Fibroblast of skin of scalp (primary cell): ENCODE measurements around the gene IPO4.

Source experiments
- DNase-seq: peaks from one replicate; pipeline ENCODE4 v3.0.0-alpha.2; 2013

IPO4 gene

DNA sequence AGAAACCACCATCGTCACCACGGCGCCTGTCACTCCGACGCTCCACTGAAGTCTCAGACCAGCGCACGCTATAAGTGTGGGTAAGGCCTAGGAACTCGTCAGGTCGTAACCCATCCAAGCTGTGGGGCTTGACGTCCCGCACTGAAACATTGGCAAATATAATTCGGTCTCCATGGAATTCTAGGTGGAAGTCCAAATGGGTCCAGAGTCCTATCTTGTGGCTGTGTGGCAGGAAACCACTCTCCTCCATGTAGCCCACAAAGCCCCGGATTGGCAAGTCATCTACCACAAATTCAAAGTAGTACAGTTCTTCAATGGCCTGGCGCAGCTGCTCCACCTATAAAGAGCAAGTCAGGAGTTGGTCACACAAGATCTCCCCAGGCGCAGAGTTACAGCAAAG is 4.3 kb upstream of the IPO4 start:
- no peak for DNase-seq

DNA sequence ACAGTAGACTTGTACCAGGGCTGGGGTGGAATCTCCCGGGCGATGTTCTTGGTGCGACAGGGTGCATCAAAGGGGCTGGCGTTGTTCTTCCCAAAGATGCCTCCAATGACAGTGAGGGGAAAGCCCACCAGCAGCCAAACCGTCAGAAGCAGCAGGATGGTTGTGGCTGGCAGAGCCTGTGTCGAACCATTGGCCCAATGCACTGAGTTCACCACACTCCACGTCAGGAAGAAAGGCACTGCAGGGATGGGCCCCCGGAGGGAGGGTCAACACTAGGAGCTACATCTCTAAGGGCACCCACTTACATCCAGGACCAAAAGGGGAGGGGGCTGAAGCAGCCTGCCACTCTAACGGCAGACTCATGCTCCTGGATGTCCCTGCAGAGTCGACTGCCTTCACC is 1.8 kb upstream of the IPO4 start:
- DNase-seq = no peak

DNA sequence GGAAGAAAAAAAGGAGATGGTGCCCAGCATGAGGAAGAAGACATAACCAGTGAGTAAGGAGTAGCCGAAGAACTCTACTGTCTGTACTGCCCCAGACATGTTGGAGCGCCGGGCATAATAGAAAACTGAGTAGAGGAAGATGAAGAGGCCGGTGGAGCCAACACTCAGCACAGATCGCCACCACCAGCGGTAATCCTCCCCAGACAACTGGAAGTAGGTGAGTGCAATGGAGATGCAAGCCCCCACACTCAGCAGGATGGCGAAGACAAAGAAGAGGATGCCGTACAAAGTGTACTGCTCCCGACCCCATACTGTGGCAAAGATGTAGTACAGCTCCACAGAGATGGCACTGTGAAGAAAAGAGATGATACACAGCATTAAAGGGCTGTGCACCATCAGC is 844 bp upstream of the IPO4 start:
- no peak for DNase-seq

DNA sequence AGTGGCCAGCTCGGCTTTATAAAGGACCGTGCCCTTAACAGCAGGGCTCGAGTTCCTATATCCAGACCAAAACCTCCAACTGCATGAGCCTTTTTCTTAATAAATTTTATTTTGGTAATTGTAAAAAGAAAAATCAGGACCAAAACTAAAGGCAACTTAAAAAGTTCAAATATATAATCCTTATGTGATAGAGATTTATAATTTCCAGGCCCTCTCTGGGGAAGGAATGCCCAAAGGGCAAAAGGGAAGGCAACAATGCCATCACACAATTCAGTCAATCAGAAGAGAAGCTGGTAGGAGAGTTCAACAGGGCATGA is 401 bp upstream of the IPO4 start:
- no peak for DNase-seq

DNA sequence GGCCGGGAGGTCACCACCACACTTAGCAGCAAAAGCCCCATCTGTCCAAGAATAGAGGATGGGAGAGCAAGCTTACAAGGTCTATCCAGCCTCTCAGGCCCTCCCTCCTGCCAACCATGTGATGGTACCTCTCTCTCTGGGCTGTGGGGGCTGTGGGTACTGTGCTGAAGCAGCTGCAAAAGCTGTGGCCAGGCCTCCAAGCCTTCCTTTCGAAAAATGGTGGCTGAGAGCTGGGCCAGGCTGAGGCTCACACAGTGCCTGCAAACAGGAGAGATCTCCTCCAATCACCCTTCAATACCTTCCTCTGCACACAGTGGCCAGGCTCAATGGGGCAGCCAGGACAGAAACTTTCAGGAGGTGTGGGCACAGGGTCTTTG is 1.1 kb downstream of the IPO4 start:
- DNase-seq = no peak

DNA sequence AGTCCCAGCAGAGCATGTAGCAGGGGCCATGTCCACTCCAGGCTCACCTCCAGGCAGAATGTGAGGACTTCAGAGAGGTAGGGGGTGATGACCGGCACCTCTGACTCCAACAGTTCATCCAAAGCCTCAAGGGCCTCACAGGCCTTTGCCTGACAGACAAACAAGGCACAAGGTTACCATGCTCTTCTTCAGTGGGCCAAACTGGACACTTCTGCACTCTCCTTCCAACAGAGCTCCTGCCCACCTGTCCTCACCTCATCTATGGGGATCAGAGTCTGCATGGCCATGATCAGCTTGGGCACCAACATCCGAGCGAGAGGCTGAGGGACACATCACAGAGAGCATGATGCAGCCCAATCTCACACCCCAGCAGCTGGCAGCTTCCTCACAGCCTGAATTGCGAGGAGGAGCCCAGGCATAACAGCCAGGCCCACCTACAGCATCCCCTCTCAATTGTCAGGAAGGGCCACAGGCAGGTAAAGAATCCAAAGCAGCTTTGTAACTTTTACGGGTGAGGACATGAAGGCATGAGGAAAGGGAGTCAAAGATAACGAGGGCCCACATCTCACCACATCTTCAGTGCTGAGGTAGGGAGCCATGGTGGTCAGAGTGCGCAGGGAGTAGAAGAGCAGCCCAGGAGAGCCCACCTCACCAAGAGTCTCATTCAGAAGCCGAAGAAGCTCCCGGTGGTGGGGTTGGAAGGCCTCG is 1.6 kb downstream of the IPO4 start:
- DNase-seq = no peak

DNA sequence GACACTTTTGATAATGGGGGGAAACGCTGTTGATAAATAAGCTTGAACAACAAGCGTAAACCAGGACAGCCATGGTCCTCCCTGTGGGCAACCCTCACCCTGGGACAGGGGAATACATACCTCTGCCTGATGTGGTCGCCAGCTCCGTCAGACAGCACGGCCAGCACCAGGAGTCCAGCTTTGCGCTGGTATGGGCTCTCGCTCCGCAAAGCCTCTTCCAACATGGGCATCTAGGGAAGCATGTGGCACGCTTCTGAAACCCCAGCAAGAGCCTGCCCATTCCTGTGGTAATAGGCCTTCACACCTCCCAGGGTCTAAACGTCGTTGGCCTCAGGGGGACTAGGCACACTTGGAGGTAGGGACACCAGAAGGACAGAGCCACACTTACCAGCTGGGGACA is 2.9 kb downstream of the IPO4 start:
- DNase-seq = no peak

DNA sequence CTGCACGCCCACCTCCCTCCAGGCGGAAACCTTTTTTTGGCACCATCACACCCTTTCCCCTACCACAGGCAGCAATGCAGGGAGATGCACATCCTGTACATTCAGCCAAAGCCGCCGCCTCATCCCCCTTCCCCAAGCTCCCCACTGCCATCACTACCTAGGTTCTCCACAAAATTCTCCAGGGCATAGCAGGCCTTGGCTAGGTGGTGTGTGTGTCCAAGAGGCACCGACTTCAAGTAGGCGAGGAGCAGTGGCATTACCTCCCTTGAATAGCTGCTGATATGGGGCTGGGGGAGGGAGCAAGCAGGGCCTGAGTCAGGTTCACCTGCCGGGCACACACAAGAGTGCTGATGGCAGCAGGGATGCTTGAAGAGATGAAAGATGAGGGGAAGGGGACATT is 3.6 kb downstream of the IPO4 start:
- DNase-seq = no peak

DNA sequence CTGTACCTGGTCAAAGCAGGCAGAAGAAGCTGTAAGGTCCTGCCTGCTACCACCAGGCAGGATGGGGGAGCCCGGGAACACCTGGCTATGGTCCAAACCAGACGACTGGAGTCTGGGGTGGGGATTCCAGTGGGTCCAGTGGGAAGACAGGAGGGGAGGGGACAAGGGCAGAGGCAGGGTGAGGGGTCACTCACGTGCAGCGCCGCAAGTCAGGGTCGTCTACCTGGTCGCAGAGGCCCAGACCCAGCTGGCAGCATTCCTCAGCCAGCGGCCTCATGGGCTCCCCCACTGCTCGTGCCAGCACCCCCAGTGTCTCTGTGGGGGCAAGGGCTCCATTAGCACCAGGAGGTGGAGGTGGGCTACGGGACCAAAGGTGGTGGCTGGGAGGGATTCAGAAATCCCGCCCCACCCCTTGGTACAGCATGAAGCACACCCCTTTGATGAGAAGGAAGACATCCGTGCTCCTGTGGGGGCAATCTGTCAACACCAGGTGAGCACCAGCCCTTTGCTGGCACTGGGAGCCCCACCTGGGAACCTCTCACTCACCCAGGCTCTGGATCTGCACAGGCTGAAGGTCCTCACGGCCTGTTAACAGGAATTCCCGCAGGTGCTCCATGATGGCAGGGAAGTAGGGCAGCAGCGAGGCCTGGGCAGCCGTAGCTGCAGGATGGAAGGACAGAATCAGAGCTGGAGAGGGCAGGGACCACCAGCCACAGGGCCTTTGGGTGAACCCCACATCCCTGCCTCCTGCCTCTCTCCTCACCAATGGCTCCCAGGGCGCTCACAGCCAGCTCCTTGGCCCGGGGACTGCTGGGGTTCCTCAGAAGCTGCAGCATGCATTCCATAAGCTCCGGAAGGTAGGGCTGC is 4.3 kb downstream of the IPO4 start:
- DNase-seq = no peak

DNA sequence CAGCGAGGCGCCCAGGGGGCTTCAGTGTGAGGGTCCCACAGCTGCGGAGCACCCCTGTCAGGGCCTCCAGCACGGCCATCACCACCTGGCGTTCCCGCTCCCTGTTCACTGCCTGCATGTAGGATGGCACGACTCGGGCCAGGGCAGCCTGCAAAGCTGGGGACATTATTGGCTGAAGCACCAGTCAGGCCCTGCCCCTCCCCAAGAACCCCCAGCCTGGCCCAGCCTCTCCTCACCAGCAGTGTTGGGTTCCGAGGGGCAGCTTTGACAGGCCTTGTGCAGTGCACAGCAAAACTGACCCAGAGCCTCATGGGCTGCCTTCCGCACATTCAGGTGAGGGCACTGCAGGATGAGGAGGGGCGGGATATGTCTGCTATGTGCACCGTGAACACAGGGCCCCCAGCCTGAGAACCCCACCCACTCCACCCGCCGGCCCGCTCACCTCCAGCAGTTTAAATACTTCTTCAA is 5.6 kb downstream of the IPO4 start:
- DNase-seq = no peak

DNA sequence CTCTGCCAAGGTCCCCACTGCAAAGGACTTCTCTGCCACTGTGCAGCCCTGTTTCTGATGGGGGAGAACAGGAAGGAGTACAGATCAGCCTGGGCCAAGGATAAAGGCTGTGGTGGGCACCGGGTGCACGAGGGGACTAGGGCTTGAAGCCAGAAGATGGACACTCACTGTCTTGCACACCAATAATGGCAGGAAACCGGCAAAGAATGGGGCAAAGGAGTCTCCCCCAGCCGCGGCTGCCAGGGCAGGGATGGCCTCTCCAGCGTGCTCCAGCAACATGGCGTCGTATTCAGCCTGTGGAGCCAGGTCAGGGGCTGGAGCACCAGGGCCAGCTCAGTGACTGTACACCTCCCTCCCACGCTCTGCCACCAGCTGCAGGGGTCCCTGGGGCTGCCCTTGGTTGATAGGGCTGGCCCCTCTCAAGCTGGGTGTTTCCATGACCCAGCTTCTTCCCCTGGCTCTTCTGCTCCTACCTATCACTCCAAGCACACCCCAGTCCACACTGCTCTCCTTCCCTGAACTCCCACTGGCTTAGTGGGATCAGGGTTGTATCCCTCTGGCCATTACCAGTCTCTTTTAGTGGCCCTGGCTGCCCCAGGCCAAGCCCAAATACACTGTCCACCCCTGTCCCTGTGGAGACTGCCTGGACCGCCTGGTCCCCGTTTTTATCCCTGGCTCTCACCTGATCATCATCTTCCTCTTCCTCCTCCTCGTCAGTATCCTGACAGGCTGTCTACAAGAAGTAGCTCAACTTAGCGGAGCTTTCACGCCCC is 6.3 kb downstream of the IPO4 start:
- no peak for DNase-seq

DNA sequence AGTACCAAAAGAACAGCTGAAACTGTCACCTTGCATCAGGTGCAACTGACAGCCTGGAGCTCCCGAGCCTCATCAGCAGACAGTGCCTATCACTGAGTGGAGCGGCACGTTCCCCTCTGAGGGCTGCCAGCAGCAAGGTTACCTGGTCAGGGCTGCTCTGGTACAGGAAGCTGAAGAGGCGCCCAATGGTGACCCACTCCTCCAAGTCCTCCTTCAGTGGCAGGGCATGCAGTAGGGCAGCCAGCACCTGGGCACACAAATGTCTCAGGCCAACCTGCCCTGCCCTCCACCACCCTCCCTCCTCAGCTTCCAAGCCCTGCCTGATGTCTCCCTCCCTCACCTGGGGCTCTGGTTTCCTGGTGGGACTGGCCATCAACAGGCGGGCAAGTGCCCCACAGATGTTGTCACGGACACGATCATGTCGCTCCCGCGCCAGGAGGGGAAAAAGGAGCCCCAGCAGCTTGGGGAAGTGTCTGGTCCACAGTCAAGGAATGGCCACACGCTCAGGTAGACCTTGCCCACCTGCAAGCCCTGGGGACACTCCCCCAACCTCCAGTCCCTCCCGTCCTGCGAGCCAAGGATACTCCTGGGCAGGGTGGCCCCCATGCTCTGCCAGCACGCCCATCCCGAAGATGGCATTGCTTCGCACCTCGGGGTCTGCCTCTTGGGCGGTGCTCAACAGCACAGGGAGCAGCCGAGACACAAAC is 7.1 kb downstream of the IPO4 start:
- no peak for DNase-seq

DNA sequence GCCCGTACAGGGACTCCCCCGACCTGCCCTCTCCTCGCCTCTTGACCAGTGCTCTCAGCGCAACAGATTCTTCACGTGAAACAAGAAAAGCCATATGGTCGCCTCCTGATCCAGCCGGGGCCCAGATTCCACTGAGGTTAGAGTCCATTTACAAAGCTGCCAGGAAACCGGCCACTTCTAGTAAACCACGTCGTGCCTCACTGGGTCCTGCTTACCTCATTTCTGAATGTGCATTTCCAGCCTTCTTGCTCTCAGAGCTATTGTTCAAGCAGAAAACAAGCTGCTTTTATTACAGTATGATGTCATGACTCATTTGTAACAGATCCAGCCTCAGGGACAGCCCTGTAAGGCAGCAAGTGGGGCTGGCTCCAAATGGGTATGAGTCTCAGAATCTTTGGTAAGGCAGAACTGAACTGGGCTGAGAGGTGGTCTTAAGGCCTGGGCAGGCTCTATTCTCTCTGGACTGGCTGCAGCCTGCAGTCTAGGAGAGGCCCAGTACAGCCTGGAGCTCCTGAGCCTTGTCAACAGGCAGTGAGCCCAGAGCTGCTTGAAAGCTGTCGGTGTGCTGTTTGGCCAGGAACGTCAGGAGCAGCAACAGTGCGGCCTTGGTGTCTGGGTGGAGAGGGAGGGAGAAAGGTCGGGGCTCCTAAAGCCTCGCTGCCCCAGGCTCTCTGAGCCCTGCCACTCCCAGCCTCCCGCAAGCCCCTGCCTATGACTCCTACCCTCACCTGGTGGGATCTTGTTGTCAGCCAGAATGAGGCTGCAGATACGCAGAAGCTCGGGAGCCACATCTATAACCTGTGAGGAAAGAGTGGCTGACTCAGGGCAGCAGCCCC is 8.4 kb downstream of the IPO4 start:
- DNase-seq = no peak

DNA sequence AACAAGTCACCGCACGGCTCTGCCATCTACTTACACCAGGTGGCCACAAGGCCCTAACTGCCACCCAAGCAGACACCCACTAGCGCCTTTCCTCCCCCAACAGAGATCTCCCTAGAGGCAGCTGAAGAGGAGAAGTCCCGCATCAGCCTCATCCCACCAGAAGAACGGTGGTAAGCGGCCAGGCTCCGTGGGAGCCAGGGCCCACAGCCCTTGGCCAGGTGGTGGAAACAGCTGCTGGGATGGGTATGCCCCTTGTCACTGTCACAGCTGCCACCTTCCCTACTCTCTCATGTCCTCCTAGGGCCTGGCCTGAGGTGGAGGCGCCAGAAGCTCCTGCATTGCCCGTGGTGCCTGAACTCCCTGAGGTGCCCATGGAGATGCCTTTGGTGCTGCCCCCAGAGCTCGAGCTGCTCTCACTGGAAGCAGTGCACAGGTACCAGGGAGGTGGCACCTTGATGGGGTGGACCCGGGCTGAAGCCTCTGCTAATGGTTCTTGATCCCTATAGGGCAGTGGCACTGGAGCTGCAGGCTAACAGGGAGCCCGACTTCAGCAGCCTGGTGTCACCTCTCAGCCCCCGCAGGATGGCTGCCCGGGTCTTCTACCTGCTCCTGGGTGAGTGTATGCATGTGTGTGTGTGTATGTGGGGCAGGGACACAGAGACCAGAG is 9.2 kb downstream of the IPO4 start:
- no peak for DNase-seq

DNA sequence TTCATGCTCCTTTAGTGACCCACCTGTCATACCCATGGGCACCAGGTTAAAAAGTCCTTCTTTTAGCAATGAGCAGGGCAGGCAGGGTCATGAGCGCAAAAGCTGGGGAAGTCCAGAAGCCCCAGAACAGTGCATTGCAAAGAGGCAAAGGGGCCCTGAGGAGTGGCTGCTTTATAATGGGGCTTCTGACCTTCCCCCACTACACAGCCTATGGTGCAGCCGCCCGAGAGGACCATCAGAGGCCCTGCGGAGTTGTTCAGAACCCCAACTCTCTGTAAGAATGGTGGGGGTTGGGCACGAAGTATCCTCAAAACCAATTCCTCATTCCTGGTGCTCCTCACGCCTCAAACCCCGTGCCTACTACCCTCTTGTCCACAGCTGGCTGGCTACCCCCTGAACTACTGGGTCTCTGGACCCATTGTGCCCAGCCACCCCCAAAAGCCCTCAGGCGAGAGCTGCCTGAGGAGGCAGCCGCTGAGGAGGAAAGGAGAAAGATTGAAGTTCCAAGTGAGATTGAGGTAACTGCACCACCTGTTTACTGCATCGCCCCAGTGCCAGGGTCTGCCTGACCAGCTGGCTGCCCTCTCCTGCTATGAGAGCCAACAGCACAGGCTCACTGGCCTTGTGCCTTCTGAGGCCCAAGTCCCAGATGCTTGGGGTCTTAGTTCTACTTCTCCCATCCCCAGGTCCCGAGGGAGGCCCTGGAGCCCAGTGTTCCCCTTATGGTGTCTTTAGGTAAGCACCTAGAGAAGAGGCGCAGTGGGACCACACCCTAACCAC is 10.0 kb downstream of the IPO4 start:
- DNase-seq = no peak

DNA sequence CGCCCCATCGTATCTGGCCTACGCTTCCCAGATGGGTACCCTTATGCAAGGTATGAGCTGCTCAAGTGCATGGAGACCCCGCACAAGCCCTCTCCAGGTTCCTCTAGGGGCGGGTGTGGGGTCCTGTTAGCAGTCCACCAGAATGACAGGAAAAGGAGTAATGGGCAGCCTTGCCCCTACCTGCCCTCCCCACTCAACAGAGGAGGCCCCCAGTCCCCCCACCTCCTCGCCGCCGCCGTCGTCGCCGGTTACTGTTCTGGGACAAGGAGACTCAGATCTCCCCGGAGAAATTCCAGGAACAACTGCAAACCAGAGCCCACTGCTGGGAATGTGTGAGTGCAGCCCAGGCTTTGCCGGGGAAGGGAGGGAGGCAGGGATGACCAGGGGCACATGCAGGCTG is 10.7 kb downstream of the IPO4 start:
- no peak for DNase-seq

DNA sequence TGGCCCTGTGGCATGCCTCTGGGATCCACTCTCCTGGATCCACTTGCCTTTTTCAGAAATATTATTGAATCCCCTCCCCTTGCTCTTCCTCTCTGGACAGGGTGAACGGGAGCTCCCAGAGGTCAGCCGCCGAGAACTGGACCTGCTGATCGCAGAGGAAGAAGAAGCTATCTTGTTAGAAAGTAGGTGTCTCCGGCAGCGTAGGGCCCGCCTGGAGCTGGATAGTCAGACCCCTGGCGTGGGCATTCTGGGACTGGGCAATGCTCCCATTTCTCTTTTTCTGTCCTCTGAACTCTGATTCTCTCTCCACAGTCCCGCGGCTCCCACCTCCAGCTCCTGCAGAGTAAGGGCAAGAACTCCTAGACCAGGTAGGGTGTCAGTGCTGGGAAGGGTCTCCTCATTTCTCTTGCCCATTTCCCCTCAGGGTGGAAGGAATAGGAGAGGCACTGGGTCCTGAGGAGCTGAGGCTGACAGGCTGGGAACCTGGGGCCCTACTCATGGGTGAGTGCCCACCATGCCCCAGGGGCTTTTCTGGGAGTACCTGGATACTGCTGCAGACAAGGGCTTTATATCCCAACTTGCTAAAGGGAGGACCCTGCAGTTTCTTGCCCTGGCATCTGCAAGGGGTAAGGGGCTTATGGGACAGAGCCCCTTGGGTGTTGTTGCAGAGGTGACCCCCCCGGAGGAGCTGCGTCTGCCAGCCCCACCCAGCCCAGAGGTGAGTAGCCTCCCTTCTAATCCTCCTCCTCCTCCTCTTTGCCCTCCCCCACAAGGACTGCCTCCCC is 11.4 kb downstream of the IPO4 start:
- no peak for DNase-seq

DNA sequence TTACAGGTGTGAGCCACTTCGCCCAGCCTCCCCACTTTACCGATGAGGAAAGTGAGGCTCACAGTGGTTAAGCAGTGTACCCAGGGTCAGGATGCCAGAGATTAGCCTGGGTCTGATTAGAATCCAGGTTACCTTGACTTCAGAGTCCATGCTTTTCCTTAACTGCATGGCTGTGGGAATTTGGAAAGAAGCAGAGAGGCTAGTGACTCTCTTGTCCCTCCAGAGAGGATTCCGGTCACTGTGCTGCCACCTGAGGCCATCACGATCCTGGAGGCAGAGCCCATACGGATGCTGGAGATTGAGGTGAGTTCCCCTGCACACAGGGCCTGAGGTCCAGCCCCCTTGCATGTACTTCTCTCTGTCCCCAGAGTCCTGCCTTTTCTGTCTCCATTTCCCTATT is 12.0 kb downstream of the IPO4 start:
- DNase-seq = no peak

DNA sequence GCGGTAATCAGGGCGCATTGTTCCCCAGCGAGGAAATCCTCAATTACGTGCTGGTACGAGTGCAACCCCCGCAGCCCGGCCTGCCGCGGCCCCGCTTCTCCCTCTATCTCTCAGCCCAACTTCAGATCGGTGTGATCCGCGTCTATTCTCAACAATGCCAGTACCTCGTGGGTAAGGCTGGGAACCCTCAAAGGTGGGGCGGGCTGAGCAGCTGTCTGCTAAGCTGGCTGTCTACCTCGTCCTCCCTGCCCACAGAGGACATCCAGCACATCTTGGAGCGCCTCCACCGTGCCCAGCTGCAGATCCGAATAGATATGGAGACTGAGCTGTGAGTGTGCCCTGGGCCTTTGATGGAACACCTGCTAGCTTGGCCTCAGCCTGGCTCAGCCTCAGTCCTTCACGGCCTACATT is 15.7 kb downstream of the IPO4 start:
- no peak for DNase-seq
